K562 (cell line): Measurements from ENCODE around the gene REM2. TPM values are rescaled to one million over a fixed set of nuclear protein-coding genes. Genes with fewer than 3 reads are reported as not detected.
A peak's percentile ranks its signal among the peaks of the same experiment; 100 is the strongest.

ENCODE experiments used
- ARNT ChIP-seq, 2 experiments: fragments of 450-650 bp; IDR thresholded peaks; 2 replicates each; pipeline ENCODE4 v1.6.1; 2016; ENCODE audit warnings: mild to moderate bottlenecking in 1 of 2
- BACH1 ChIP-seq: fragments of 200-800 bp; sonication (Bioruptor generic); IDR thresholded peaks from 2 replicates; pipeline ENCODE4 v1.6.1; 2016; ENCODE audit warnings: missing genetic modification characterization, missing compliant biosample characterization
- BRD4 ChIP-seq: fragments of 200-600 bp; sonication (generic); IDR thresholded peaks from 2 replicates; pipeline ENCODE4 v1.6.1; 2017; ENCODE audit warnings: inconsistent platforms
- BRF1 ChIP-seq: IDR thresholded peaks from 3 replicates; pipeline ENCODE4 v1.6.1; 2011; ENCODE audit warnings: borderline replicate concordance, mild to moderate bottlenecking; ENCODE audit not compliant: insufficient read length; ENCODE audit errors: extremely low read depth
- CCNT2 ChIP-seq: IDR thresholded peaks from 2 replicates; pipeline ENCODE4 v1.6.1; 2011; ENCODE audit warnings: borderline replicate concordance, low read depth, mild to moderate bottlenecking, moderate library complexity, mixed read lengths, low read length; ENCODE audit not compliant: insufficient read length; ENCODE audit errors: extremely low read depth
- GTF2E2 ChIP-seq: fragments of 200-800 bp; sonication (Bioruptor generic); IDR thresholded peaks from 2 replicates; pipeline ENCODE4 v1.6.1; 2016; ENCODE audit warnings: missing genetic modification characterization, missing compliant biosample characterization
- HLTF ChIP-seq: fragments of 450-650 bp; IDR thresholded peaks from 2 replicates; pipeline ENCODE4 v1.6.1; 2016
- KLF10 ChIP-seq: fragments of 250-450 bp; sonication (Bioruptor Pico); IDR thresholded peaks from 2 replicates; pipeline ENCODE4 v1.6.1; 2021; ENCODE audit warnings: matching md5 sums
- MTF1 ChIP-seq: fragments of 250-450 bp; sonication (Bioruptor Pico); IDR thresholded peaks from 2 replicates; pipeline ENCODE4 v1.9.0; 2021; ENCODE audit warnings: moderate library complexity, mild to moderate bottlenecking, inconsistent platforms, borderline replicate concordance
- PCBP1 ChIP-seq: fragments of 200-400 bp; formaldehyde crosslinking; IDR thresholded peaks from 2 replicates; pipeline ENCODE4 v1.6.1; 2018; ENCODE audit warnings: mild to moderate bottlenecking, low read depth, low read length; ENCODE audit not compliant: poor library complexity, severe bottlenecking
- PHB2 ChIP-seq: fragments of 450-650 bp; IDR thresholded peaks from 2 replicates; pipeline ENCODE4 v1.6.1; 2017; ENCODE audit warnings: low read depth
- PHF8 ChIP-seq: fragments of 200-600 bp; sonication (generic); IDR thresholded peaks from 2 replicates; pipeline ENCODE4 v1.6.1; 2012; ENCODE audit warnings: mixed run types, mild to moderate bottlenecking, inconsistent platforms, low read length, moderate library complexity, borderline replicate concordance
- POLR2AphosphoS5 ChIP-seq: IDR thresholded peaks from 2 replicates; pipeline ENCODE4 v1.6.1; 2011; ENCODE audit warnings: mild to moderate bottlenecking, low read depth, low read length, moderate library complexity; ENCODE audit not compliant: control insufficient read depth, insufficient read depth
- RBM14 ChIP-seq: fragments of 200-400 bp; formaldehyde crosslinking; IDR thresholded peaks from 2 replicates; pipeline ENCODE4 v1.6.1; 2018; ENCODE audit warnings: low read depth, mild to moderate bottlenecking, low read length, moderate library complexity, borderline replicate concordance; ENCODE audit not compliant: insufficient read depth
- SAFB ChIP-seq: fragments of 200-400 bp; formaldehyde crosslinking; IDR thresholded peaks from 2 replicates; pipeline ENCODE4 v1.6.1; 2017; ENCODE audit warnings: low read depth, low read length, borderline replicate concordance
- SP1 ChIP-seq: sonication (generic); formaldehyde crosslinking; IDR thresholded peaks from 2 replicates; pipeline ENCODE4 v1.8.1; 2022; ENCODE audit warnings: mild to moderate bottlenecking, missing genetic modification reagents
- TBP ChIP-seq: optimal IDR thresholded peaks from 2 replicates; pipeline ENCODE3; 2011; ENCODE audit warnings: low read depth, low read length, improper control_type of control experiment
- TEAD4 ChIP-seq, 2 experiments: sonication (generic) in 1 of 2; formaldehyde crosslinking in 1 of 2; IDR thresholded peaks; 2 replicates each; pipeline versions ENCODE4 v1.6.1 to v1.8.0; 2012 to 2022; ENCODE audit warnings: borderline replicate concordance in 1 of 2, inconsistent platforms in 1 of 2, low read length in 1 of 2, mild to moderate bottlenecking in 1 of 2, missing genetic modification reagents in 1 of 2
- ZBTB7A ChIP-seq: IDR thresholded peaks from 2 replicates; pipeline ENCODE4 v1.6.1; 2011; ENCODE audit warnings: low read depth, mild to moderate bottlenecking, low read length, moderate library complexity, borderline replicate concordance; ENCODE audit not compliant: control insufficient read depth
- ZNF232 ChIP-seq: sonication (generic); formaldehyde crosslinking; IDR thresholded peaks from 2 replicates; pipeline ENCODE4 v1.8.0; 2022; ENCODE audit warnings: mild to moderate bottlenecking, missing genetic modification reagents
- ZNF57 ChIP-seq: fragments of 450-650 bp; formaldehyde crosslinking; IDR thresholded peaks from 2 replicates; pipeline ENCODE4 v1.4.0; 2020; ENCODE audit warnings: mild to moderate bottlenecking, moderate library complexity
- ZZZ3 ChIP-seq: fragments of 450-650 bp; IDR thresholded peaks from 2 replicates; pipeline ENCODE4 v1.6.1; 2016; ENCODE audit warnings: antibody characterized with exemption, mild to moderate bottlenecking, moderate library complexity
- polyA plus RNA-seq, 8 experiments: library from polyadenylated mRNA; depleted of rRNA in 4 of 8; stranded (reverse) in 5 of 8; unstranded in 3 of 8; fragments of >200 nt; fragmentation: Nextera tagmentation in 2 of 8; fragmentation: Illumina TruSeq in 1 of 8; extraction: Ambion mirVana in 2 of 8; extraction: Trizol in 1 of 8; gene quantifications; 2 replicates each; pipeline versions ENCODE4 v1.2.1 to v1.2.3, GENCODE V29; 2011 to 2014; ENCODE audit warnings: inconsistent platforms in 1 of 8, missing spikeins in 1 of 8
- total RNA-seq, 7 experiments: library from RNA; depleted of rRNA in 6 of 7; stranded (reverse); fragments of >200 nt in 6 of 7; fragmentation: Illumina TruSeq in 2 of 7; extraction: Trizol in 2 of 7; gene quantifications; 2 replicates each; pipeline versions ENCODE4 v1.2.1 to v1.2.3, GENCODE V29; 2011 to 2021; ENCODE audit warnings: low replicate concordance in 1 of 7
- TF ChIP-seq, protein P1 (sequence below): fragments of 450-650 bp; IDR thresholded peaks from 2 replicates; pipeline ENCODE4 v1.6.1; 2016; ENCODE audit warnings: low read depth, mild to moderate bottlenecking, moderate library complexity
- TF ChIP-seq, protein P2 (sequence below): fragments of 250-450 bp; sonication (Bioruptor Pico); IDR thresholded peaks from 2 replicates; pipeline ENCODE4 v1.4.0; 2020; ENCODE audit warnings: mild to moderate bottlenecking
- TF ChIP-seq, protein P3 (sequence below): sonication (generic); formaldehyde crosslinking; IDR thresholded peaks from 2 replicates; pipeline ENCODE4 v1.8.0; 2022; ENCODE audit warnings: mild to moderate bottlenecking, missing genetic modification reagents

The REM2 gene
- total and polyA plus RNA-seq, 9 of the 15 experiments (the other 6 are each of a cell fraction or from before 2014, with no cell fraction given), result 0.18 to 1.0 (median 0.38) TPM

DNA sequence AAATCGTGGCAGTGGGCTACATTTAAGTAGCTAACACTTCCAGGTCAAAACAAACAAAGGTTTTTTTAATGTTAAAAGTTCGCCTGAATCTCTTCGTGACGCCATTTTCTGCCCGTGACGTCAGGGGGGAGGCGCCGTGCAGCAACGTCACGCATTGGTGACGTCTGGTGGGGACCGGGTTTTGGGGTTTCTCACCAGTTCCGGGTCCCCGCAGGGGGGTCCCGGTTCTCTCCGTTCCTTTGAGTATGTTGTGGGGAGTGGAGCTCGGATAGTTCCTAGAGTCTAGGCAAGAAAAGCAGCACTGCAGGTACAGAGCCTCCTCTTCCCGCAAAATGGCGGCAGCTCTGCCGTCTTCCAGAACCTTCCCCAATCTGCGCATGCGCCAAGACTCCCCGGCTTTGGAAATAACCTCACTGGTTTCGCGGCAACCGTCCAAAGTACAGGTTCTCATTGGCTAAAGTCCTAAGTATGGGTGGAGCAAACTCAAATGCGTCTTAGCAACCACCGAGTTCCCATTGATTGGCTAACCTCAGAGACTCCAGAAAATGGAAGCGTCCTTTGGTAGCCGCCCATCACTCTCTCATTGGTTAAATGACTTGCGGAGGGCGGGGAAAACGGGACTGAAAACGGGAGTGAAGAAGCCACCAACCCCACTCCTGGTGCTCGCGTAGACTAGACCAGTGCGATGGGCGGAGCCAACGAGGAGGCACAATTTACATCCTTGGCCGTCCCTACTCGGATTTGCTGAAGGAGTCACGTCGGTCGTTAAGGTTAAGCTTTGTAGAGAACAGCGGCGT, 36.0 kb downstream of the REM2 start, which contains the start of gene RBM23 (continued):
- no peak for TF ChIP-seq CCNT2
- TF ChIP-seq ARNT (IDR thresholded peaks at IDR 0.05), result no peak; a peak in 1 of 4 replicates
- no peak for TF ChIP-seq PCBP1
- TF ChIP-seq ZBTB7A, result no peak
- no peak for TF ChIP-seq HLTF
- TF ChIP-seq, protein P1, sequence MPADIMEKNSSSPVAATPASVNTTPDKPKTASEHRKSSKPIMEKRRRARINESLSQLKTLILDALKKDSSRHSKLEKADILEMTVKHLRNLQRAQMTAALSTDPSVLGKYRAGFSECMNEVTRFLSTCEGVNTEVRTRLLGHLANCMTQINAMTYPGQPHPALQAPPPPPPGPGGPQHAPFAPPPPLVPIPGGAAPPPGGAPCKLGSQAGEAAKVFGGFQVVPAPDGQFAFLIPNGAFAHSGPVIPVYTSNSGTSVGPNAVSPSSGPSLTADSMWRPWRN, result no peak
- TF ChIP-seq, protein P2, sequence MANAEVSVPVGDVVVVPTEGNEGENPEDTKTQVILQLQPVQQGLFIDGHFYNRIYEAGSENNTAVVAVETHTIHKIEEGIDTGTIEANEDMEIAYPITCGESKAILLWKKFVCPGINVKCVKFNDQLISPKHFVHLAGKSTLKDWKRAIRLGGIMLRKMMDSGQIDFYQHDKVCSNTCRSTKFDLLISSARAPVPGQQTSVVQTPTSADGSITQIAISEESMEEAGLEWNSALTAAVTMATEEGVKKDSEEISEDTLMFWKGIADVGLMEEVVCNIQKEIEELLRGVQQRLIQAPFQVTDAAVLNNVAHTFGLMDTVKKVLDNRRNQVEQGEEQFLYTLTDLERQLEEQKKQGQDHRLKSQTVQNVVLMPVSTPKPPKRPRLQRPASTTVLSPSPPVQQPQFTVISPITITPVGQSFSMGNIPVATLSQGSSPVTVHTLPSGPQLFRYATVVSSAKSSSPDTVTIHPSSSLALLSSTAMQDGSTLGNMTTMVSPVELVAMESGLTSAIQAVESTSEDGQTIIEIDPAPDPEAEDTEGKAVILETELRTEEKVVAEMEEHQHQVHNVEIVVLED (CRISPR knock-in tag), result peak; percentile 32; the same call in 1 of the 2 replicates
- TF ChIP-seq KLF10 (CRISPR knock-in tag), result no peak
- peak; percentile 95 for TF ChIP-seq PHF8
- no peak for TF ChIP-seq PHB2
- TF ChIP-seq TEAD4 (IDR thresholded peaks at IDR 0.05; ENCODE audit: low read length), result 0 out of 2 replicates have a peak, but pooled peaks have one; percentile 12
- TF ChIP-seq TEAD4 (CRISPR knock-in tag; IDR thresholded peaks at IDR 0.05; ENCODE audit: borderline replicate concordance), result no peak
- no peak for TF ChIP-seq GTF2E2 (tag)
- TF ChIP-seq ZNF57 (CRISPR knock-in tag), result no peak
- no peak for TF ChIP-seq SAFB
- TF ChIP-seq ZZZ3, result no peak
- peak; percentile 90 for TF ChIP-seq TBP
- no peak for TF ChIP-seq BRF1
- no peak for TF ChIP-seq RBM14
- no peak for TF ChIP-seq MTF1 (CRISPR knock-in tag)
- peak; percentile 73 for TF ChIP-seq SP1 (CRISPR knock-in tag)
- TF ChIP-seq POLR2AphosphoS5, result peak; percentile 78
- TF ChIP-seq, protein P3, sequence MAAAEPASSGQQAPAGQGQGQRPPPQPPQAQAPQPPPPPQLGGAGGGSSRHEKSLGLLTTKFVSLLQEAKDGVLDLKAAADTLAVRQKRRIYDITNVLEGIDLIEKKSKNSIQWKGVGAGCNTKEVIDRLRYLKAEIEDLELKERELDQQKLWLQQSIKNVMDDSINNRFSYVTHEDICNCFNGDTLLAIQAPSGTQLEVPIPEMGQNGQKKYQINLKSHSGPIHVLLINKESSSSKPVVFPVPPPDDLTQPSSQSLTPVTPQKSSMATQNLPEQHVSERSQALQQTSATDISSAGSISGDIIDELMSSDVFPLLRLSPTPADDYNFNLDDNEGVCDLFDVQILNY (CRISPR knock-in tag), result no peak
- TF ChIP-seq ZNF232 (CRISPR knock-in tag), result no peak
- TF ChIP-seq BACH1 (tag), result no peak
- TF ChIP-seq BRD4, result no peak
